ENCODE data around the gene CGB3.
A peak's percentile ranks its signal among the peaks of the same experiment; 100 is the strongest.

The CGB3 gene

GRCh38 chr19:49067554-49067953 is 43.4 kb upstream of the CGB3 start:
- H3K4me3 ChIP-seq (ENCODE audit: low read depth, low read length): no peak overlapping the region
- H3K27ac ChIP-seq (ENCODE audit: extremely low read depth, low read depth, low read length): no peak overlapping the region
- POLR2A ChIA-PET: interaction anchor here (1.0 kb wide), 2 partner anchors 12 to 68 kb away, joined by 3 to 4 read pairs; no protein-coding TSS in a partner anchor
- CTCF ChIA-PET: interaction anchor here (0.6 to 1.4 kb wide), 3 partner anchors 68 to 478 kb away, joined by 3 to 5 read pairs (median 5); partner anchors contain the start of genes GYS1 and RUVBL2
- H3K9me3 ChIP-seq (ENCODE audit: control insufficient read depth, insufficient read depth, low read depth, low read length): no peaks in the 10 kb centered on the region
- no peaks in the 10 kb centered on the region for H3K36me3 ChIP-seq (ENCODE audit: control insufficient read depth in 2 of 2, insufficient read depth in 1 of 2, low read length in 2 of 2)
- H3K4me1 ChIP-seq (ENCODE audit: control insufficient read depth, insufficient read depth, low read length): peaks cover 6% of the 10 kb centered on the region
- TF ChIP-seq ZNF629 (tag by site-specific recombination; IDR thresholded peaks at IDR 0.05) (no peak), ZBTB20 (tag by site-specific recombination; IDR thresholded peaks at IDR 0.05) (peak; percentile 16; the same call in 1 of the 2 replicates), HOXC10 (CRISPR knock-in tag; IDR thresholded peaks at IDR 0.05) (no peak), ZIC2 (tag by site-specific recombination; IDR thresholded peaks at IDR 0.05) (0 out of 2 replicates have a peak, but pooled peaks have one; percentile 22), GLIS1 (tag by site-specific recombination; IDR thresholded peaks at IDR 0.05) (peak; percentile 59), ZBTB10 (tag by site-specific recombination; IDR thresholded peaks at IDR 0.05) (no peak), ZNF677 (tag by site-specific recombination; IDR thresholded peaks at IDR 0.05) (no peak), ZNF600 (tag by site-specific recombination; IDR thresholded peaks at IDR 0.05) (no peak), REPIN1 (tag by site-specific recombination; IDR thresholded peaks at IDR 0.05; ENCODE audit: low read depth) (no peak), ZNF544 (tag by site-specific recombination; IDR thresholded peaks at IDR 0.05) (no peak), PBX3 (CRISPR knock-in tag; IDR thresholded peaks at IDR 0.05) (no peak), ZBTB17 (tag by site-specific recombination; IDR thresholded peaks at IDR 0.05) (peak; percentile 64), ZSCAN23 (tag by site-specific recombination; IDR thresholded peaks at IDR 0.05) (no peak), ZEB2 (tag by site-specific recombination; IDR thresholded peaks at IDR 0.05) (no peak), OSR2 (tag by site-specific recombination; IDR thresholded peaks at IDR 0.05) (no peak), SALL2 (tag by site-specific recombination; IDR thresholded peaks at IDR 0.05; ENCODE audit: borderline replicate concordance) (no peak), ZNF362 (tag by site-specific recombination; IDR thresholded peaks at IDR 0.05) (no peak), ZNF202 (tag by site-specific recombination; IDR thresholded peaks at IDR 0.05; ENCODE audit: borderline replicate concordance) (no peak), ZNF707 (tag by site-specific recombination; IDR thresholded peaks at IDR 0.05) (no peak), ZNF335 (tag by site-specific recombination; conservative IDR thresholded peaks at IDR 0.05) (peak; percentile 86), ZSCAN5A (tag by site-specific recombination; IDR thresholded peaks at IDR 0.05) (no peak), ZNF548 (tag by site-specific recombination; IDR thresholded peaks at IDR 0.05) (no peak), ZNF513 (tag by site-specific recombination; IDR thresholded peaks at IDR 0.05) (no peak), ZBTB44 (tag by site-specific recombination; IDR thresholded peaks at IDR 0.05) (no peak), ZNF791 (tag by site-specific recombination; IDR thresholded peaks at IDR 0.05) (no peak), SCRT2 (tag by site-specific recombination; IDR thresholded peaks at IDR 0.05) (no peak), ZBTB21 (tag by site-specific recombination; IDR thresholded peaks at IDR 0.05) (no peak), ZFP3 (tag by site-specific recombination; IDR thresholded peaks at IDR 0.05; ENCODE audit: low read depth) (no peak), ZNF449 (tag by site-specific recombination; IDR thresholded peaks at IDR 0.05) (no peak)

All from HEK293 (cell line).